Mononuclear cell (primary cell): ENCODE measurements around the gene AGO4. TPM values are rescaled to one million over a fixed set of nuclear protein-coding genes. Genes with fewer than 3 reads are reported as not detected.

ENCODE experiments used
- H3K27me3 ChIP-seq: 2 replicates; pipeline ENCODE4 v1.6.0; 2011; ENCODE audit warnings: low read length, control low read depth; ENCODE audit not compliant: insufficient read depth
- H3K4me1 ChIP-seq: 2 replicates; pipeline ENCODE4 v1.5.1; 2011; ENCODE audit warnings: mild to moderate bottlenecking, low read length, control low read depth; ENCODE audit not compliant: insufficient read depth
- H3K4me3 ChIP-seq: 2 replicates; pipeline ENCODE4 v1.5.1; 2011; ENCODE audit warnings: mild to moderate bottlenecking, low read length, moderate library complexity
- H3K9me3 ChIP-seq: 2 replicates; pipeline ENCODE4 v1.5.1; 2011; ENCODE audit warnings: low read depth, mild to moderate bottlenecking, control low read depth, low read length
- total RNA-seq: library from RNA; depleted of rRNA; stranded (reverse); fragments of >200 nt; gene quantifications from one replicate; pipeline ENCODE4 v1.2.3, GENCODE V29; 2012

Gene AGO4
- total RNA-seq, 1 donor, result 22.2 TPM

GRCh38 chr1:35845766-35846165 lies 38.0 kb downstream of the AGO4 start:
- Histone ChIP-seq H3K27me3 (no peaks in the 10 kb centered on the region), H3K4me3 (no peak overlapping the region), H3K4me1 (peaks cover 11% of the 10 kb centered on the region), H3K9me3 (no peaks in the 10 kb centered on the region)

- Histone ChIP-seq H3K27me3 (no peaks in the 10 kb centered on the region), H3K9me3 (no peaks in the 10 kb centered on the region), H3K4me3 (no peak overlapping the region), H3K4me1 (peaks cover 11% of the 10 kb centered on the region)
Measured at GRCh38 chr1:35847935-35848565, 40.2 kb downstream of the AGO4 start.

- Histone ChIP-seq H3K4me1 (peaks cover 11% of the 10 kb centered on the region), H3K9me3 (no peaks in the 10 kb centered on the region), H3K4me3 (no peak overlapping the region)
Measured at GRCh38 chr1:35850051-35850450, 42.2 kb downstream of the AGO4 start.

GRCh38 chr1:35850716-35851115 lies 42.9 kb downstream of the AGO4 start:
- Histone ChIP-seq H3K9me3 (no peaks in the 10 kb centered on the region), H3K4me1 (peaks cover 11% of the 10 kb centered on the region), H3K4me3 (no peak overlapping the region), H3K27me3 (no peaks in the 10 kb centered on the region)

More at GRCh38 chr1:35850051-35850450, 42.2 kb downstream of the AGO4 start:
- no peaks in the 10 kb centered on the region for H3K27me3 ChIP-seq

- Histone ChIP-seq H3K4me3 (no peak overlapping the region), H3K27me3 (no peaks in the 10 kb centered on the region), H3K4me1 (peaks cover 11% of the 10 kb centered on the region), H3K9me3 (no peaks in the 10 kb centered on the region)
Measured at GRCh38 chr1:35851132-35851869, 43.5 kb downstream of the AGO4 start.

- Histone ChIP-seq H3K4me1 (peaks cover 11% of the 10 kb centered on the region), H3K4me3 (no peak overlapping the region), H3K9me3 (no peaks in the 10 kb centered on the region), H3K27me3 (no peaks in the 10 kb centered on the region)
Measured at GRCh38 chr1:35852241-35852640, 44.4 kb downstream of the AGO4 start.

GRCh38 chr1:35854989-35855700 lies 47.3 kb downstream of the AGO4 start:
- Histone ChIP-seq H3K9me3 (no peaks in the 10 kb centered on the region), H3K27me3 (no peaks in the 10 kb centered on the region), H3K4me3 (no peak overlapping the region), H3K4me1 (peaks cover 9% of the 10 kb centered on the region)

GRCh38 chr1:35856964-35857363 lies 49.1 kb downstream of the AGO4 start:
- Histone ChIP-seq H3K9me3 (no peaks in the 10 kb centered on the region), H3K4me1 (peaks cover 27% of the 10 kb centered on the region), H3K4me3 (no peak overlapping the region)

GRCh38 chr1:35857830-35858229 lies 50.0 kb downstream of the AGO4 start:
- no peaks in the 10 kb centered on the region for H3K27me3 ChIP-seq

More at GRCh38 chr1:35856964-35857363, 49.1 kb downstream of the AGO4 start:
- no peaks in the 10 kb centered on the region for H3K27me3 ChIP-seq

GRCh38 chr1:35860696-35861095 lies 52.9 kb downstream of the AGO4 start:
- H3K4me3 ChIP-seq, result no peak overlapping the region
- no peaks in the 10 kb centered on the region for H3K9me3 ChIP-seq
- peaks cover 62% of the 10 kb centered on the region for H3K4me1 ChIP-seq
- H3K27me3 ChIP-seq, result no peaks in the 10 kb centered on the region

More at GRCh38 chr1:35857830-35858229, 50.0 kb downstream of the AGO4 start:
- Histone ChIP-seq H3K4me3 (no peak overlapping the region), H3K4me1 (peaks cover 35% of the 10 kb centered on the region), H3K9me3 (no peaks in the 10 kb centered on the region)

- Histone ChIP-seq H3K4me1 (peaks cover 81% of the 10 kb centered on the region), H3K9me3 (no peaks in the 10 kb centered on the region), H3K27me3 (no peaks in the 10 kb centered on the region), H3K4me3 (no peak overlapping the region)
Measured at GRCh38 chr1:35863136-35863535, 55.3 kb downstream of the AGO4 start.

- no peaks in the 10 kb centered on the region for H3K27me3 ChIP-seq
- H3K9me3 ChIP-seq, result no peaks in the 10 kb centered on the region
- H3K4me3 ChIP-seq, result no peak overlapping the region
- peaks cover 81% of the 10 kb centered on the region for H3K4me1 ChIP-seq
Measured at GRCh38 chr1:35863881-35864625, 56.2 kb downstream of the AGO4 start.

GRCh38 chr1:35864813-35865212 lies 57.0 kb downstream of the AGO4 start:
- H3K27me3 ChIP-seq, result no peaks in the 10 kb centered on the region
- no peak overlapping the region for H3K4me3 ChIP-seq
- H3K4me1 ChIP-seq, result peaks cover 76% of the 10 kb centered on the region
- no peaks in the 10 kb centered on the region for H3K9me3 ChIP-seq

GRCh38 chr1:35866991-35867390 lies 59.2 kb downstream of the AGO4 start:
- Histone ChIP-seq H3K4me1 (peaks cover 54% of the 10 kb centered on the region), H3K27me3 (no peaks in the 10 kb centered on the region), H3K9me3 (no peaks in the 10 kb centered on the region), H3K4me3 (no peak overlapping the region)
